Omental fat pad (tissue), 4 donors: ENCODE data around the gene GAREM1. TPM values are rescaled to one million over a fixed set of nuclear protein-coding genes. Genes with fewer than 3 reads are reported as not detected.

Experiments
- ATAC-seq: fragments of 150-250 bp; one replicate; pipeline ENCODE4 v1.9.1; 2016; ENCODE audit warnings: mild to moderate bottlenecking, moderate library complexity; ENCODE audit not compliant: low FRiP score
- DNase-seq: peaks from one replicate; pipeline ENCODE4 v3.0.0-alpha.2; 2019; ENCODE audit warnings: low spot score
- CTCF ChIP-seq, 3 donors: fragments of 450-650 bp; IDR thresholded peaks; one replicate each; pipeline ENCODE4 v1.5.1; 2016 to 2017; ENCODE audit warnings: antibody characterized with exemption in 3 of 3, mild to moderate bottlenecking in 3 of 3, moderate library complexity in 2 of 3
- total RNA-seq, 4 donors: library from RNA; depleted of rRNA; stranded (reverse); fragments of >200 nt; gene quantifications; one replicate each; pipeline ENCODE4 v1.1.0, GENCODE V29; 2016

GAREM1 gene
- total RNA-seq, 4 donors from 2014 or later: 11.2 to 22.4 (median 13.8) TPM

DNA sequence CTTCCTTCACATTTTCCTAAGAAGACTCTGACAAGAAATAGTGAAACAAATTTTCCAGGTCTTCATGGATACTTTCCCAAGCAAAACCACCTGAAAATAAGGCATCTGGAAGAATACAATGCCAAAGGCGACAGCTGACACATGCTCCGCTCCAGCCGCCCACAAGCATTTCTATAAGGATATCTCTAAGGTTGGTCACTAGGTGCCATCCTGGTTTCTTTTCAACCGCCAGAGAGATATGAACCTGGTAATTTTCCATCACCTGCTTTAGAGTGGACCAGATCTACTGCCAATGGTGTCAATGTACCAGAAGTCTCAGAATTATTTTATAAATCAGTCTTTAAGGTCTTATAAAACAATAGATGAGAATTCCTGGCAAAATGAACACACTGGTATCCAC is 97.2 kb downstream of the GAREM1 start:
- no peak for ATAC-seq
- TF ChIP-seq CTCF (IDR thresholded peaks at IDR 0.05): no peak

GRCh38 chr18:32372381-32373061 is 98.2 kb downstream of the GAREM1 start:
- ATAC-seq (no peak), DNase-seq (no peak)
- no peak for TF ChIP-seq CTCF (IDR thresholded peaks at IDR 0.05)

More for the DNA sequence above, 97.2 kb downstream of the GAREM1 start:
- no peak for DNase-seq

DNA sequence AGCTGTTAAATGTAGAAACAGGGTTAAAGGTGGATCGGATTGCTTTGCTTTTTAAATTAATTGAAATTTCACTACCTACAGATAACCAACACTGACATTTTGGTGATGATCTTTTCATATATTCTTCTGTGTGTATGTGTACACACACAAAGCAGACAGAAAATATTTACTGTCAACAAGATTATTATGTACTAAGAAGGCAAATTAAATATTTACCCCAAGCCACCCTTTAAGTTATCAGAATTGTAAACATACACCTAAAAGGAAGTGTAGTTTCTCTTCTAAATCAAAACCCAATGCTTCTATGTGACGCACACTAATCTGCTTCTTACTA is 98.7 kb downstream of the GAREM1 start:
- ATAC-seq: no peak
- TF ChIP-seq CTCF (IDR thresholded peaks at IDR 0.05): no peak
- no peak for DNase-seq

GRCh38 chr18:32371384-32371783 is 99.3 kb downstream of the GAREM1 start:
- DNase-seq (no peak), ATAC-seq (no peak)
- no peak for TF ChIP-seq CTCF (IDR thresholded peaks at IDR 0.05)

- no peak for TF ChIP-seq CTCF (IDR thresholded peaks at IDR 0.05)
- DNase-seq (no peak), ATAC-seq (no peak)
Observed at GRCh38 chr18:32368991-32369390, 101.7 kb downstream of the GAREM1 start.

DNA sequence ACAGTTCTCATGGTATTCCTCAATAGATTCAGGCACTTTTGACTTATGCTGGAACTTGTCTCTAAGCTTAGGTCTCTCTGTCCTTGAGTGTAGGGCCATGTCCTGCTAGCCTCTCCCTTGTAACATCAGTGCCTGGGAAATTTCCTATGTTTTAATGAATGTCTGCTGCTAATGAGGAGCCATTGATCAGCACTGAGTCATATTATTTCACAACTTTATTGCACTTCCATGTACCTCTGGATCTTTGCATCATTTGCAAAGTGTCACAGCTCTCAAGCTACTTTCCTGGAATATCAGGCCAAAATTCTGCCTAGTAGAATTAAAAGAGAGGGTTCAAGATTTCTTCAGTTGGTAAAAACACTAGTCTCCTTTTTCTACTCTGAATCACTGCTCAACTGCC is 102.5 kb downstream of the GAREM1 start:
- TF ChIP-seq CTCF (IDR thresholded peaks at IDR 0.05): no peak
- DNase-seq (no peak), ATAC-seq (peak; percentile 80)
